ENCODE measurements around the gene LMNTD2. TPM values are rescaled to one million over a fixed set of nuclear protein-coding genes. Genes with fewer than 3 reads are reported as not detected.

Gene LMNTD2
- total RNA-seq, 4 donors from 2014 or later: 6.6 to 32.9 (median 14.1) TPM

- DNase-seq: no peak
- peaks cover 2 to 29% (median 16%) of the 10 kb centered on the region in 4 donors for H3K4me1 ChIP-seq
- no peak overlapping the region for H3K4me3 ChIP-seq
- H3K27me3 ChIP-seq: no peaks in the 10 kb centered on the region
- H3K27ac ChIP-seq: no peak overlapping the region
- TF ChIP-seq CTCF (IDR thresholded peaks at IDR 0.05) (no peak), POLR2A (IDR thresholded peaks at IDR 0.05) (no peak)
- H3K9me3 ChIP-seq: no peaks in the 10 kb centered on the region
- peaks cover 0 to 12% (median 0%) of the 10 kb centered on the region in 3 donors for H3K36me3 ChIP-seq
These were observed 5.5 kb upstream of the LMNTD2 start for GRCh38 chr11:565921-566509.

- H3K27ac ChIP-seq: no peak overlapping the region
- no peak for DNase-seq
- TF ChIP-seq POLR2A (IDR thresholded peaks at IDR 0.05) (no peak), CTCF (IDR thresholded peaks at IDR 0.05) (no peak)
These were observed 3.5 kb upstream of the LMNTD2 start for GRCh38 chr11:563812-564578.

GRCh38 chr11:563066-563811 lies 2.7 kb upstream of the LMNTD2 start:
- Histone ChIP-seq H3K9me3 (no peaks in the 10 kb centered on the region), H3K4me1 (peaks cover 0 to 35% (median 17%) of the 10 kb centered on the region in 4 donors), H3K27me3 (no peaks in the 10 kb centered on the region), H3K36me3 (peaks cover 0 to 12% (median 0%) of the 10 kb centered on the region in 3 donors), H3K27ac (no peak overlapping the region), H3K4me3 (no peak overlapping the region)
- TF ChIP-seq POLR2A (IDR thresholded peaks at IDR 0.05): no peak
- TF ChIP-seq CTCF (IDR thresholded peaks at IDR 0.05): no peak
- DNase-seq: no peak

More at GRCh38 chr11:563812-564578, 3.5 kb upstream of the LMNTD2 start:
- H3K9me3 ChIP-seq: no peaks in the 10 kb centered on the region
- H3K4me1 ChIP-seq: peaks cover 0 to 36% (median 18%) of the 10 kb centered on the region in 4 donors
- peaks cover 0 to 12% (median 0%) of the 10 kb centered on the region in 3 donors for H3K36me3 ChIP-seq
- no peaks in the 10 kb centered on the region for H3K27me3 ChIP-seq
- no peak overlapping the region for H3K4me3 ChIP-seq

GRCh38 chr11:562046-562645 lies 1.6 kb upstream of the LMNTD2 start:
- Histone ChIP-seq H3K27ac (peak overlapping the region; percentile 87 to 99 (median 96)), H3K4me1 (peaks cover 0 to 32% (median 17%) of the 10 kb centered on the region in 4 donors), H3K9me3 (no peaks in the 10 kb centered on the region), H3K27me3 (no peaks in the 10 kb centered on the region), H3K36me3 (peaks cover 0 to 12% (median 0%) of the 10 kb centered on the region in 3 donors), H3K4me3 (peak overlapping the region in 3 of 4 donors; percentile 95 to 98 (median 97))
- TF ChIP-seq POLR2A (IDR thresholded peaks at IDR 0.05) (no peak), CTCF (IDR thresholded peaks at IDR 0.05) (no peak)
- DNase-seq: no peak
